ENCODE data around the gene IL20.

The IL20 gene

DNA sequence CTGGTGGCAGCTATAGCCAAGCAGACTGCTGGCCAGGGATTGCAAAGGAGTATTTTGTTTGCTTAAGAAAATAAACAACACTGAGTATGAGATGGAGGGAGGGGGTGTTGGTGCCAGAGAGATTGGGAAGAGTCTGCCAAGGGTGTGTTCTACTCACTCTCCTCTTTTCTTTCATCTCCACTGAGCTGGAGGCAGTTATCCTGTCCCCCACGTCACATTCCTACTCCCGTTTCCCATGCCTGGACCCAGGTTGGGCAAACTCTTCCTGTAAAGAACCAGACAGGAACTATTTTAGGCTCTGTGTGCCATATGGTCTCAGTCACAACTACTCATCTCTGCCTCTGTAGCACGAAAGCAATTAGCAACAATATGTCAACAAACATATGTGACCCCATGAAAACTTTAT is 30.4 kb downstream of the IL20 start:
- Histone ChIP-seq H3K4me1 (ENCODE audit: control insufficient read depth in 1 of 2, insufficient read depth in 2 of 2, low read length in 2 of 2) (no peaks in the 10 kb centered on the region), H3K27me3 (ENCODE audit: low read depth, low read length) (no peaks in the 10 kb centered on the region), H3K4me3 (ENCODE audit: low read depth in 1 of 2, low read length in 2 of 2) (no peak overlapping the region), H3K36me3 (ENCODE audit: control insufficient read depth in 1 of 2, insufficient read depth in 2 of 2, low read length in 2 of 2) (no peaks in the 10 kb centered on the region), H3K27ac (ENCODE audit: low read length) (no peak overlapping the region), H3K9me3 (ENCODE audit: control insufficient read depth in 1 of 2, low read length in 2 of 2) (no peaks in the 10 kb centered on the region)

DNA sequence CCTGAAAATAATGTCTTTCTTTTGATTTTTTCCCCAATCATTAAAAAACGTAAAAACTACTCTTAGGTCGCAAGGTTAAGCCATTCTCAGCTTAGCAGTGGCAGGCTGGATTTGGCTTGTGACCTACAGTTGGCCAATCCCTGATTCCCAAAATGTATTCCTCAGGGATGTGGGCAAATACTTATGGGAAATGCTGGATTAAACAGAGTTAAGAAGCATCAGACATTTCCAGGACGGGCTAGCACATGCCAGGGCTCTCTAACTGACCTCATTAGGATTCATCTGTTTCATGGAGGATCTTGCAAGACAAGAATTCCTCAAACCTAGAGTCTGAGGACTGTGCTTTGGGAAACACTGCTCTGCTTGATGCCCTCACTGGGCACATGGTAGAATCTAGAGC is 30.8 kb downstream of the IL20 start:
- Histone ChIP-seq H3K4me3 (ENCODE audit: low read depth in 1 of 2, low read length in 2 of 2) (no peak overlapping the region), H3K27me3 (ENCODE audit: low read depth, low read length) (no peaks in the 10 kb centered on the region), H3K27ac (ENCODE audit: low read length) (no peak overlapping the region)

GRCh38 chr1:206897175-206897574 is 31.8 kb downstream of the IL20 start, which contains the start of gene IL24:
Gene IL24 (plus strand): TSS chr1:206897443. CDS start chr1:206897833, 390 bp downstream.
- Histone ChIP-seq H3K27me3 (ENCODE audit: low read depth, low read length) (no peaks in the 10 kb centered on the region), H3K27ac (ENCODE audit: low read length) (no peak within 1 kb of the TSS)

More for the DNA sequence above, 30.8 kb downstream of the IL20 start:
- no peaks in the 10 kb centered on the region for H3K4me1 ChIP-seq (ENCODE audit: control insufficient read depth in 1 of 2, insufficient read depth in 2 of 2, low read length in 2 of 2)
- no peaks in the 10 kb centered on the region for H3K36me3 ChIP-seq (ENCODE audit: control insufficient read depth in 1 of 2, insufficient read depth in 2 of 2, low read length in 2 of 2)
- no peaks in the 10 kb centered on the region for H3K9me3 ChIP-seq (ENCODE audit: control insufficient read depth in 1 of 2, low read length in 2 of 2)

DNA sequence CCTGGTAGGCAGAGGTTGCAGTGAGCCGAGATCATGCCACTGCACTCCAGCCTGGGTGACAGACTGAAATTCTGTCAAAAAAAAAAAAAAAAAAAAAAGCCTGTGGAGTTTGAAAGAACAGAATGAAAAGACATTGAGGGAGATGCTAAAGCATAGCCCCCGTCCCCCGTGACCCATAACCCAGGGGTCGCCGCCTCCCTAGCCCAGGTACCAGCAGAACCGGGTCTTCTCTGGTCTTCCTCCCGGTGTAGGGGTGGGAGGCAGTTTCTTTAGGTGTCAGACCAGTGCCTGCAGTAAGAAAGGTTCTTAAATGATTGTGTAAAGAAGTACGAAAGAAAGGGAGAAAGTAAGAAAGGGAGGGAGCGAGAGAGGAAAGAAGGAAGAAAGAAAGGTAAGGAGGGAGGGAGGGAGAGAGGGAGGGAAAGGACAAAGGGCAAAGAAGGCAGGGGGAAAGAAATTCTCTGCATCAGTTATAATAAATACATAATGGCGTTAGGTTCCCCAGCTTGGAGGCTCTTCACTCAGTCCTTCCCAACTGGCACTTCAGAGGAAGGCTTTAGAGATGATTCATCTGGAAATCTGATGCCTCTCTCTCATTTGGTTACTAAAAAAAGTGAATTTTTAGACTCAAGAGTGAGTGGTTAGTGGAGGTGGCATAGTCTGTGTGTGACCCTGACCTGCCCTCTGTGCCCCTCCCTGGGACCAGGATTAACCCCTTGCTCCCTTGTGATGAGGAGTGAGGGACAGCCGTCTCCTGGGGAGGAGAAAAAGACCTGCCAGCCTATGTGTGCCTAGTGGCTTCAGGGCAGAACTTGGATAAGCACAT is 32.9 kb downstream of the IL20 start:
- Histone ChIP-seq H3K9me3 (ENCODE audit: control insufficient read depth in 1 of 2, low read length in 2 of 2) (no peaks in the 10 kb centered on the region), H3K27me3 (ENCODE audit: low read depth, low read length) (no peaks in the 10 kb centered on the region), H3K4me3 (ENCODE audit: low read depth in 1 of 2, low read length in 2 of 2) (no peak overlapping the region), H3K27ac (ENCODE audit: low read length) (no peak overlapping the region), H3K36me3 (ENCODE audit: control insufficient read depth in 1 of 2, insufficient read depth in 2 of 2, low read length in 2 of 2) (no peaks in the 10 kb centered on the region), H3K4me1 (ENCODE audit: control insufficient read depth in 1 of 2, insufficient read depth in 2 of 2, low read length in 2 of 2) (no peaks in the 10 kb centered on the region)

More at GRCh38 chr1:206897175-206897574, 31.8 kb downstream of the IL20 start, which contains the start of gene IL24:
- no peak within 1 kb of the TSS for H3K4me3 ChIP-seq (ENCODE audit: low read depth in 1 of 2, low read length in 2 of 2)
- no peaks in the 10 kb centered on the region for H3K36me3 ChIP-seq (ENCODE audit: control insufficient read depth in 1 of 2, insufficient read depth in 2 of 2, low read length in 2 of 2)
- no peaks in the 10 kb centered on the region for H3K9me3 ChIP-seq (ENCODE audit: control insufficient read depth in 1 of 2, low read length in 2 of 2)
- no peaks in the 10 kb centered on the region for H3K4me1 ChIP-seq (ENCODE audit: control insufficient read depth in 1 of 2, insufficient read depth in 2 of 2, low read length in 2 of 2)

GRCh38 chr1:206898915-206899431 is 33.5 kb downstream of the IL20 start:
- no peaks in the 10 kb centered on the region for H3K27me3 ChIP-seq (ENCODE audit: low read depth, low read length)
- H3K9me3 ChIP-seq (ENCODE audit: control insufficient read depth in 1 of 2, low read length in 2 of 2): no peaks in the 10 kb centered on the region
- H3K4me1 ChIP-seq (ENCODE audit: control insufficient read depth in 1 of 2, insufficient read depth in 2 of 2, low read length in 2 of 2): no peaks in the 10 kb centered on the region
- no peak overlapping the region for H3K27ac ChIP-seq (ENCODE audit: low read length)
- no peak overlapping the region for H3K4me3 ChIP-seq (ENCODE audit: low read depth in 1 of 2, low read length in 2 of 2)
- no peaks in the 10 kb centered on the region for H3K36me3 ChIP-seq (ENCODE audit: control insufficient read depth in 1 of 2, insufficient read depth in 2 of 2, low read length in 2 of 2)

- Histone ChIP-seq H3K4me1 (ENCODE audit: control insufficient read depth in 1 of 2, insufficient read depth in 2 of 2, low read length in 2 of 2) (no peaks in the 10 kb centered on the region), H3K36me3 (ENCODE audit: control insufficient read depth in 1 of 2, insufficient read depth in 2 of 2, low read length in 2 of 2) (no peaks in the 10 kb centered on the region), H3K27ac (ENCODE audit: low read length) (no peak overlapping the region), H3K27me3 (ENCODE audit: low read depth, low read length) (no peaks in the 10 kb centered on the region), H3K9me3 (ENCODE audit: control insufficient read depth in 1 of 2, low read length in 2 of 2) (no peaks in the 10 kb centered on the region), H3K4me3 (ENCODE audit: low read depth in 1 of 2, low read length in 2 of 2) (no peak overlapping the region)
These were observed 34.3 kb downstream of the IL20 start for GRCh38 chr1:206899717-206900116.

DNA sequence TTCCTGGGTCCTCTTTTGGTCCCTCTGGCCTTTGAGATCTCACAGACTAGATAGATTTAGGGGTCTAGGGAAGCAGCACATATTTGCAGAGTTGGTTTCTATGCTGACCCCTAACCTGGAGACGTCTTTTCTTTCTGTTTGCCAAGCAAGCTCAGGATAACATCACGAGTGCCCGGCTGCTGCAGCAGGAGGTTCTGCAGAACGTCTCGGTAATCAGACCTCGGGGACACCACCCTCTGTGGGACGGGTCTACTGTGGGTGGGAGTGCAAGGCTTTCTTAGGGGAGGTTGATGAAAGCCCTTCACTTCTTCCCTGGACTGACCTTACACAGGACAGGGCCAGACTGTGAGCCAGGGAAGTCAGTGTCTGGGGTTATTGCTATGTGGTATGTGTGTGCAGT is 34.7 kb downstream of the IL20 start:
- H3K27ac ChIP-seq (ENCODE audit: low read length): no peak overlapping the region
- H3K4me3 ChIP-seq (ENCODE audit: low read depth in 1 of 2, low read length in 2 of 2): no peak overlapping the region

GRCh38 chr1:206901944-206902343 is 36.5 kb downstream of the IL20 start:
- Histone ChIP-seq H3K4me3 (ENCODE audit: low read depth in 1 of 2, low read length in 2 of 2) (no peak overlapping the region), H3K9me3 (ENCODE audit: control insufficient read depth in 1 of 2, low read length in 2 of 2) (no peaks in the 10 kb centered on the region), H3K4me1 (ENCODE audit: control insufficient read depth in 1 of 2, insufficient read depth in 2 of 2, low read length in 2 of 2) (no peaks in the 10 kb centered on the region), H3K36me3 (ENCODE audit: control insufficient read depth in 1 of 2, insufficient read depth in 2 of 2, low read length in 2 of 2) (no peaks in the 10 kb centered on the region), H3K27me3 (ENCODE audit: low read depth, low read length) (no peaks in the 10 kb centered on the region), H3K27ac (ENCODE audit: low read length) (no peak overlapping the region)

More for the DNA sequence above, 34.7 kb downstream of the IL20 start:
- no peaks in the 10 kb centered on the region for H3K4me1 ChIP-seq (ENCODE audit: control insufficient read depth in 1 of 2, insufficient read depth in 2 of 2, low read length in 2 of 2)
- no peaks in the 10 kb centered on the region for H3K27me3 ChIP-seq (ENCODE audit: low read depth, low read length)
- H3K9me3 ChIP-seq (ENCODE audit: control insufficient read depth in 1 of 2, low read length in 2 of 2): no peaks in the 10 kb centered on the region
- H3K36me3 ChIP-seq (ENCODE audit: control insufficient read depth in 1 of 2, insufficient read depth in 2 of 2, low read length in 2 of 2): no peaks in the 10 kb centered on the region

DNA sequence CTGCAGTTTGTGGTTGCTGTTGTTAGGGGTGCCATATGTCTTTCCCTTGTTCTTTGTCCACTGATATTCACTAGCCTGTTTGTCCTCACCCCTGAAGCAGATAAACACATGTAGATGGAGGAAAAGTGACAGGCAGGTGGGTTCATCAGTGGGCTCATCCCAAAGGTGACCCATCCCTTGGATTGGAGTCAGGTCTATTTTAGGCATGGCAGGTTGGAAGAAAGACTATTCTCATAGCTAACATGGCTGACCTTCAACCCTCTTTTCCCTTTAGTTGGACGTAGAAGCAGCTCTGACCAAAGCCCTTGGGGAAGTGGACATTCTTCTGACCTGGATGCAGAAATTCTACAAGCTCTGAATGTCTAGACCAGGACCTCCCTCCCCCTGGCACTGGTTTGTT is 37.3 kb downstream of the IL20 start:
- H3K36me3 ChIP-seq (ENCODE audit: control insufficient read depth in 1 of 2, insufficient read depth in 2 of 2, low read length in 2 of 2): no peaks in the 10 kb centered on the region
- no peaks in the 10 kb centered on the region for H3K27me3 ChIP-seq (ENCODE audit: low read depth, low read length)
- no peak overlapping the region for H3K27ac ChIP-seq (ENCODE audit: low read length)
- H3K4me1 ChIP-seq (ENCODE audit: control insufficient read depth in 1 of 2, insufficient read depth in 2 of 2, low read length in 2 of 2): no peaks in the 10 kb centered on the region
- no peak overlapping the region for H3K4me3 ChIP-seq (ENCODE audit: low read depth in 1 of 2, low read length in 2 of 2)
- H3K9me3 ChIP-seq (ENCODE audit: control insufficient read depth in 1 of 2, low read length in 2 of 2): no peaks in the 10 kb centered on the region

DNA sequence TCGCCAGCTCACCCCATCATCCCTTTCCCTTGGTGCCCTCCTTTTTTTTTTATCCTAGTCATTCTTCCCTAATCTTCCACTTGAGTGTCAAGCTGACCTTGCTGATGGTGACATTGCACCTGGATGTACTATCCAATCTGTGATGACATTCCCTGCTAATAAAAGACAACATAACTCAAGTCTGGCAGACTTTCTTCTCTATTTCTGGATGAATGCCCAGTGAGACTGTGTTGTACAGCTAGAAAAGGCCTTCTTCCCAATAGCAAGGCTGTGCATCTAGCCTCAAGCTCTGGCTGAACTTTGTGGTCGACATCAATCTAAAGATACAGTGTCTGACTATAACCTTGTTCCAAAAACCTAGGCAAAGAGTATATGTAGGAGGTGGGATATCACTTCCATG is 38.3 kb downstream of the IL20 start:
- Histone ChIP-seq H3K36me3 (ENCODE audit: control insufficient read depth in 1 of 2, insufficient read depth in 2 of 2, low read length in 2 of 2) (no peaks in the 10 kb centered on the region), H3K27ac (ENCODE audit: low read length) (no peak overlapping the region), H3K4me3 (ENCODE audit: low read depth in 1 of 2, low read length in 2 of 2) (no peak overlapping the region), H3K27me3 (ENCODE audit: low read depth, low read length) (no peaks in the 10 kb centered on the region), H3K4me1 (ENCODE audit: control insufficient read depth in 1 of 2, insufficient read depth in 2 of 2, low read length in 2 of 2) (no peaks in the 10 kb centered on the region), H3K9me3 (ENCODE audit: control insufficient read depth in 1 of 2, low read length in 2 of 2) (no peaks in the 10 kb centered on the region)

GRCh38 chr1:206904423-206905142 is 39.2 kb downstream of the IL20 start:
- Histone ChIP-seq H3K4me3 (ENCODE audit: low read depth in 1 of 2, low read length in 2 of 2) (no peak overlapping the region), H3K36me3 (ENCODE audit: control insufficient read depth in 1 of 2, insufficient read depth in 2 of 2, low read length in 2 of 2) (no peaks in the 10 kb centered on the region), H3K4me1 (ENCODE audit: control insufficient read depth in 1 of 2, insufficient read depth in 2 of 2, low read length in 2 of 2) (peaks cover 0 to 5% of the 10 kb centered on the region in 2 donors), H3K27ac (ENCODE audit: low read length) (no peak overlapping the region), H3K27me3 (ENCODE audit: low read depth, low read length) (no peaks in the 10 kb centered on the region), H3K9me3 (ENCODE audit: control insufficient read depth in 1 of 2, low read length in 2 of 2) (no peaks in the 10 kb centered on the region)

Data from muscle layer of duodenum (tissue), 2 donors.